GM23338 (cell line): Measurements from ENCODE around the gene KRTAP12-3. TPM values are rescaled to one million over a fixed set of nuclear protein-coding genes. Genes with fewer than 3 reads are reported as not detected.
"Not testable (repeated sequence)": the region's sequence is repeated elsewhere in the genome, so short reads cannot be mapped to it uniquely, and the experiment has no call there.

Source experiments
- ATAC-seq: fragments of 200-7000 bp; cut with Tn5 transposase; 3 replicates; pipeline ENCODE4 v1.9.1; 2020
- DNase-seq: peaks from one replicate; pipeline ENCODE4 v3.0.0-alpha.2; 2015; ENCODE audit warnings: low spot score
- H2AFZ ChIP-seq: fragments of 200-600 bp; sonication (generic); 2 replicates; pipeline ENCODE4 v1.8.0; 2016; ENCODE audit warnings: antibody characterized with exemption, mild to moderate bottlenecking, moderate library complexity
- H3F3A ChIP-seq: fragments of 200-600 bp; sonication (generic); replicated peaks from 2 replicates; pipeline ENCODE4 v1.8.0; 2017; ENCODE audit warnings: antibody characterized with exemption, mixed run types, low read depth
- H3K27ac ChIP-seq: fragments of 200-600 bp; sonication (generic); 2 replicates; pipeline ENCODE4 v1.6.1; 2016; ENCODE audit warnings: low read depth
- H3K27me3 ChIP-seq: fragments of 200-600 bp; sonication (generic); 2 replicates; pipeline ENCODE4 v1.8.0; 2016; ENCODE audit warnings: mild to moderate bottlenecking, mixed run types, moderate library complexity; ENCODE audit not compliant: insufficient read depth
- H3K36me3 ChIP-seq: fragments of 200-600 bp; sonication (generic); 2 replicates; pipeline ENCODE4 v1.8.0; 2016; ENCODE audit warnings: mild to moderate bottlenecking; ENCODE audit not compliant: insufficient read depth
- H3K4me1 ChIP-seq: fragments of 200-600 bp; sonication (generic); 2 replicates; pipeline ENCODE4 v1.8.0; 2016; ENCODE audit warnings: mild to moderate bottlenecking, moderate library complexity; ENCODE audit not compliant: insufficient read depth
- H3K4me2 ChIP-seq: fragments of 200-600 bp; sonication (generic); 2 replicates; pipeline ENCODE4 v1.7.1; 2017; ENCODE audit warnings: mixed run types
- H3K4me3 ChIP-seq: fragments of 200-600 bp; sonication (generic); 2 replicates; pipeline ENCODE4 v1.6.1; 2016; ENCODE audit warnings: mixed run types
- H3K79me2 ChIP-seq: fragments of 200-600 bp; sonication (generic); replicated peaks from 2 replicates; pipeline ENCODE4 v1.8.0; 2017; ENCODE audit warnings: mild to moderate bottlenecking; ENCODE audit not compliant: insufficient read depth
- H3K9me2 ChIP-seq: fragments of 200-600 bp; sonication (generic); 2 replicates; pipeline ENCODE4 v1.8.0; 2017; ENCODE audit not compliant: insufficient read depth
- H4K20me1 ChIP-seq: fragments of 200-600 bp; sonication (generic); replicated peaks from 2 replicates; pipeline ENCODE4 v1.8.0; 2017; ENCODE audit warnings: mild to moderate bottlenecking; ENCODE audit not compliant: insufficient read depth
- H3K27ac Mint-ChIP-seq: 2 replicates; pipeline ENCODE4 v1.8.0; 2020; ENCODE audit warnings: inconsistent platforms, mild to moderate bottlenecking, moderate library complexity, mixed read lengths
- H3K27me3 Mint-ChIP-seq: 3 replicates; pipeline ENCODE4 v1.8.0; 2022; ENCODE audit warnings: low read depth, mild to moderate bottlenecking, moderate library complexity, mixed read lengths, inconsistent platforms; ENCODE audit not compliant: insufficient read depth, poor library complexity
- H3K36me3 Mint-ChIP-seq: 3 replicates; pipeline ENCODE4 v1.8.0; 2021; ENCODE audit warnings: low read depth, mild to moderate bottlenecking, inconsistent platforms, moderate library complexity, mixed read lengths
- H3K4me1 Mint-ChIP-seq: 3 replicates; pipeline ENCODE4 v1.8.0; 2020; ENCODE audit warnings: mild to moderate bottlenecking, inconsistent platforms, mixed read lengths
- H3K4me3 Mint-ChIP-seq: 3 replicates; pipeline ENCODE4 v1.8.0; 2021; ENCODE audit warnings: moderate library complexity, mild to moderate bottlenecking, inconsistent platforms, mixed read lengths
- H3K9me3 Mint-ChIP-seq: 3 replicates; pipeline ENCODE4 v1.8.0; 2020; ENCODE audit warnings: moderate library complexity, mild to moderate bottlenecking, inconsistent platforms, mixed read lengths
- CREB1 ChIP-seq: fragments of 250-450 bp; sonication (Bioruptor Pico); IDR thresholded peaks from 2 replicates; pipeline ENCODE4 v1.5.0; 2020; ENCODE audit warnings: low read depth, mild to moderate bottlenecking, moderate library complexity
- EZH2 ChIP-seq: fragments of 200-600 bp; sonication (generic); IDR thresholded peaks from one replicate; pipeline ENCODE4 v1.8.0; 2017; ENCODE audit warnings: antibody characterized with exemption, mild to moderate bottlenecking, low read depth; ENCODE audit not compliant: unreplicated experiment
- EZH2phosphoT487 ChIP-seq: fragments of 200-600 bp; sonication (generic); IDR thresholded peaks from one replicate; pipeline ENCODE4 v1.8.1; 2018; ENCODE audit warnings: antibody characterized with exemption; ENCODE audit not compliant: unreplicated experiment
- JUNB ChIP-seq: IDR thresholded peaks from one replicate; pipeline ENCODE4 v1.6.1; 2016; ENCODE audit warnings: antibody characterized with exemption; ENCODE audit not compliant: unreplicated experiment
- NANOG ChIP-seq: IDR thresholded peaks from 2 replicates; pipeline ENCODE4 v1.6.1; 2016; ENCODE audit warnings: antibody characterized with exemption, borderline replicate concordance
- STAT1 ChIP-seq: IDR thresholded peaks from one replicate; pipeline ENCODE4 v1.6.1; 2016; ENCODE audit warnings: antibody characterized with exemption; ENCODE audit not compliant: unreplicated experiment
- ZNF114 ChIP-seq: fragments of 250-450 bp; sonication (Bioruptor Pico); IDR thresholded peaks from 2 replicates; pipeline ENCODE4 v1.5.0; 2020; ENCODE audit warnings: mild to moderate bottlenecking, moderate library complexity
- polyA plus RNA-seq: library from polyadenylated mRNA; unstranded; fragments of >200 nt; fragmentation: Nextera tagmentation; extraction: Ambion mirVana; gene quantifications from 2 replicates; pipeline ENCODE4 v1.2.1, GENCODE V29; 2016
- total RNA-seq: library from RNA; depleted of rRNA; stranded (reverse); fragments of >200 nt; shearing (Covaris generic); gene quantifications from 2 replicates; pipeline ENCODE4 v1.2.3, GENCODE V29; 2014
- TF ChIP-seq, protein P1 (sequence below): IDR thresholded peaks from 2 replicates; pipeline ENCODE4 v1.6.1; 2016; ENCODE audit warnings: antibody characterized with exemption
- TF ChIP-seq, protein P2 (sequence below): fragments of 250-450 bp; sonication (Bioruptor Pico); IDR thresholded peaks from 2 replicates; pipeline ENCODE4 v1.5.0; 2020; ENCODE audit warnings: mild to moderate bottlenecking, moderate library complexity
- TF ChIP-seq, protein P3 (sequence below), 2 experiments: fragments of 200-600 bp in 1 of 2; sonication (generic) in 1 of 2; conservative IDR thresholded peaks; 2 replicates each; pipeline versions ENCODE4 v1.5.1 to v1.6.1; 2016 to 2017; ENCODE audit warnings: antibody characterized with exemption in 2 of 2, low read depth in 2 of 2, mild to moderate bottlenecking in 2 of 2, moderate library complexity in 1 of 2

Gene KRTAP12-3
- total and polyA plus RNA-seq, 2 experiments from 2014 or later = not detected

DNA sequence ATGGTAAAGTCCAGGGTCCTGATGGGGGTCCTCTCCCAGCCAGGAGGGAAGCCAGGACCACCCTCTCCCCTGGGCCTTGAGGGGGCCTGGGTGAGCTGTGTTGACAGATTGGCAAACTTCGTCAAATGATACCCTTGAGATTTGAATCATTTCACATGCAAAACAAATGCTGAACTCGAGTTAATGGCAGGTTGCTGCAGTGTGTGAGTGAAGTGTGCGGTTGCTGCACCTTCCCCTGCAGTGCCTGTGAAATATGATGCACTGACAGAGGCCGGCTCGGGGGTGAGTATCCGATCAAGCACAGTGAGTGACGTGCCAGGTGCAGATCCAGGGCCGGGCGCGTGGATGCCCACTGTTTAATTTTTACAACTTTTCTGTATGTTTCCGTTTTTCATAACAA lies 29.9 kb downstream of the KRTAP12-3 start:
- no peaks in the 10 kb centered on the region for H3K36me3 ChIP-seq
- Mint-ChIP-seq H3K27ac (no peak overlapping the region), H3K36me3 (peaks cover 4% of the 10 kb centered on the region; the same call in 1 of the 3 replicates)

DNA sequence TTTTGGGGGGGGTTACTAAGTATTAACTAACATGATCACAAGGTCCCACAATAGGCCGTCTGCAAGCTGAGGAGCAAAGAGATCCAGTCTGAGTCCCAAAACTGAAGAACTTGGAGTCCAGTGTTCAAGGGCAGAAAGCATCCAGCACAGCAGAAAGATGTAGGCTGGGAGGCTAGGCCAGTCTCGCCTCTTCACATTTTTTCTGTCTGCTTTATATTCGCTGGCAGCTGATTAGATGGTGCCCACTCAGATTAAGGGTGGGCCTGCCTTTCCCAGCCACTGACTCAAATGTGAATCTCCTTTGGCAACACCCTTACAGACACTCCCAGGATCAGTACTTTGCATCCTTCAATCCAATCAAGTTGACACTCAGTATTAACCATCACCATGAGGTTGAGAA lies 32.0 kb downstream of the KRTAP12-3 start:
- not testable (repeated sequence) for DNase-seq
- Mint-ChIP-seq H3K4me1 (peaks cover 24% of the 10 kb centered on the region), H3K9me3 (peaks cover 17% of the 10 kb centered on the region; the same call in 2 of the 3 replicates)

More for the DNA sequence above, 29.9 kb downstream of the KRTAP12-3 start:
- no peak overlapping the region for H3K4me2 ChIP-seq
- no peaks in the 10 kb centered on the region for H3K9me2 ChIP-seq
- Mint-ChIP-seq H3K27me3 (peaks cover 16% of the 10 kb centered on the region), H3K9me3 (peaks cover 7% of the 10 kb centered on the region), H3K4me1 (peaks cover 24% of the 10 kb centered on the region), H3K4me3 (no peak overlapping the region)
- TF ChIP-seq, protein P1, sequence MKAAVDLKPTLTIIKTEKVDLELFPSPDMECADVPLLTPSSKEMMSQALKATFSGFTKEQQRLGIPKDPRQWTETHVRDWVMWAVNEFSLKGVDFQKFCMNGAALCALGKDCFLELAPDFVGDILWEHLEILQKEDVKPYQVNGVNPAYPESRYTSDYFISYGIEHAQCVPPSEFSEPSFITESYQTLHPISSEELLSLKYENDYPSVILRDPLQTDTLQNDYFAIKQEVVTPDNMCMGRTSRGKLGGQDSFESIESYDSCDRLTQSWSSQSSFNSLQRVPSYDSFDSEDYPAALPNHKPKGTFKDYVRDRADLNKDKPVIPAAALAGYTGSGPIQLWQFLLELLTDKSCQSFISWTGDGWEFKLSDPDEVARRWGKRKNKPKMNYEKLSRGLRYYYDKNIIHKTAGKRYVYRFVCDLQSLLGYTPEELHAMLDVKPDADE = no peak
- TF ChIP-seq EZH2phosphoT487 (no peak), CREB1 (CRISPR knock-in tag) (no peak), ZNF114 (CRISPR knock-in tag) (no peak), JUNB (no peak), STAT1 (no peak), NANOG (no peak), EZH2 (no peak)
- TF ChIP-seq, protein P2, sequence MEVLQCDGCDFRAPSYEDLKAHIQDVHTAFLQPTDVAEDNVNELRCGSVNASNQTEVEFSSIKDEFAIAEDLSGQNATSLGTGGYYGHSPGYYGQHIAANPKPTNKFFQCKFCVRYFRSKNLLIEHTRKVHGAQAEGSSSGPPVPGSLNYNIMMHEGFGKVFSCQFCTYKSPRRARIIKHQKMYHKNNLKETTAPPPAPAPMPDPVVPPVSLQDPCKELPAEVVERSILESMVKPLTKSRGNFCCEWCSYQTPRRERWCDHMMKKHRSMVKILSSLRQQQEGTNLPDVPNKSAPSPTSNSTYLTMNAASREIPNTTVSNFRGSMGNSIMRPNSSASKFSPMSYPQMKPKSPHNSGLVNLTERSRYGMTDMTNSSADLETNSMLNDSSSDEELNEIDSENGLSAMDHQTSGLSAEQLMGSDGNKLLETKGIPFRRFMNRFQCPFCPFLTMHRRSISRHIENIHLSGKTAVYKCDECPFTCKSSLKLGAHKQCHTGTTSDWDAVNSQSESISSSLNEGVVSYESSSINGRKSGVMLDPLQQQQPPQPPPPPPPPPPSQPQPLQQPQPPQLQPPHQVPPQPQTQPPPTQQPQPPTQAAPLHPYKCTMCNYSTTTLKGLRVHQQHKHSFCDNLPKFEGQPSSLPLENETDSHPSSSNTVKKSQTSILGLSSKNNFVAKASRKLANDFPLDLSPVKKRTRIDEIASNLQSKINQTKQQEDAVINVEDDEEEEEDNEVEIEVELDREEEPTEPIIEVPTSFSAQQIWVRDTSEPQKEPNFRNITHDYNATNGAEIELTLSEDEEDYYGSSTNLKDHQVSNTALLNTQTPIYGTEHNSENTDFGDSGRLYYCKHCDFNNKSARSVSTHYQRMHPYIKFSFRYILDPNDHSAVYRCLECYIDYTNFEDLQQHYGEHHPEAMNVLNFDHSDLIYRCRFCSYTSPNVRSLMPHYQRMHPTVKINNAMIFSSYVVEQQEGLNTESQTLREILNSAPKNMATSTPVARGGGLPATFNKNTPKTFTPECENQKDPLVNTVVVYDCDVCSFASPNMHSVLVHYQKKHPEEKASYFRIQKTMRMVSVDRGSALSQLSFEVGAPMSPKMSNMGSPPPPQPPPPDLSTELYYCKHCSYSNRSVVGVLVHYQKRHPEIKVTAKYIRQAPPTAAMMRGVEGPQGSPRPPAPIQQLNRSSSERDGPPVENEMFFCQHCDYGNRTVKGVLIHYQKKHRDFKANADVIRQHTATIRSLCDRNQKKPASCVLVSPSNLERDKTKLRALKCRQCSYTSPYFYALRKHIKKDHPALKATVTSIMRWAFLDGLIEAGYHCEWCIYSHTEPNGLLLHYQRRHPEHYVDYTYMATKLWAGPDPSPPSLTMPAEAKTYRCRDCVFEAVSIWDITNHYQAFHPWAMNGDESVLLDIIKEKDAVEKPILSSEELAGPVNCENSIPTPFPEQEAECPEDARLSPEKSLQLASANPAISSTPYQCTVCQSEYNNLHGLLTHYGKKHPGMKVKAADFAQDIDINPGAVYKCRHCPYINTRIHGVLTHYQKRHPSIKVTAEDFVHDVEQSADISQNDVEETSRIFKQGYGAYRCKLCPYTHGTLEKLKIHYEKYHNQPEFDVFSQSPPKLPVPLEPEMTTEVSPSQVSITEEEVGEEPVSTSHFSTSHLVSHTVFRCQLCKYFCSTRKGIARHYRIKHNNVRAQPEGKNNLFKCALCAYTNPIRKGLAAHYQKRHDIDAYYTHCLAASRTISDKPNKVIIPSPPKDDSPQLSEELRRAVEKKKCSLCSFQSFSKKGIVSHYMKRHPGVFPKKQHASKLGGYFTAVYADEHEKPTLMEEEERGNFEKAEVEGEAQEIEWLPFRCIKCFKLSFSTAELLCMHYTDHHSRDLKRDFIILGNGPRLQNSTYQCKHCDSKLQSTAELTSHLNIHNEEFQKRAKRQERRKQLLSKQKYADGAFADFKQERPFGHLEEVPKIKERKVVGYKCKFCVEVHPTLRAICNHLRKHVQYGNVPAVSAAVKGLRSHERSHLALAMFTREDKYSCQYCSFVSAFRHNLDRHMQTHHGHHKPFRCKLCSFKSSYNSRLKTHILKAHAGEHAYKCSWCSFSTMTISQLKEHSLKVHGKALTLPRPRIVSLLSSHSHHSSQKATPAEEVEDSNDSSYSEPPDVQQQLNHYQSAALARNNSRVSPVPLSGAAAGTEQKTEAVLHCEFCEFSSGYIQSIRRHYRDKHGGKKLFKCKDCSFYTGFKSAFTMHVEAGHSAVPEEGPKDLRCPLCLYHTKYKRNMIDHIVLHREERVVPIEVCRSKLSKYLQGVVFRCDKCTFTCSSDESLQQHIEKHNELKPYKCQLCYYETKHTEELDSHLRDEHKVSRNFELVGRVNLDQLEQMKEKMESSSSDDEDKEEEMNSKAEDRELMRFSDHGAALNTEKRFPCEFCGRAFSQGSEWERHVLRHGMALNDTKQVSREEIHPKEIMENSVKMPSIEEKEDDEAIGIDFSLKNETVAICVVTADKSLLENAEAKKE (CRISPR knock-in tag) = no peak
- TF ChIP-seq, protein P3, sequence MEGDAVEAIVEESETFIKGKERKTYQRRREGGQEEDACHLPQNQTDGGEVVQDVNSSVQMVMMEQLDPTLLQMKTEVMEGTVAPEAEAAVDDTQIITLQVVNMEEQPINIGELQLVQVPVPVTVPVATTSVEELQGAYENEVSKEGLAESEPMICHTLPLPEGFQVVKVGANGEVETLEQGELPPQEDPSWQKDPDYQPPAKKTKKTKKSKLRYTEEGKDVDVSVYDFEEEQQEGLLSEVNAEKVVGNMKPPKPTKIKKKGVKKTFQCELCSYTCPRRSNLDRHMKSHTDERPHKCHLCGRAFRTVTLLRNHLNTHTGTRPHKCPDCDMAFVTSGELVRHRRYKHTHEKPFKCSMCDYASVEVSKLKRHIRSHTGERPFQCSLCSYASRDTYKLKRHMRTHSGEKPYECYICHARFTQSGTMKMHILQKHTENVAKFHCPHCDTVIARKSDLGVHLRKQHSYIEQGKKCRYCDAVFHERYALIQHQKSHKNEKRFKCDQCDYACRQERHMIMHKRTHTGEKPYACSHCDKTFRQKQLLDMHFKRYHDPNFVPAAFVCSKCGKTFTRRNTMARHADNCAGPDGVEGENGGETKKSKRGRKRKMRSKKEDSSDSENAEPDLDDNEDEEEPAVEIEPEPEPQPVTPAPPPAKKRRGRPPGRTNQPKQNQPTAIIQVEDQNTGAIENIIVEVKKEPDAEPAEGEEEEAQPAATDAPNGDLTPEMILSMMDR (conservative IDR thresholded peaks at IDR 0.05; ENCODE audit: low read depth in 2 of 2) = no peak
- ATAC-seq (no peak), DNase-seq (no peak)
- H3F3A ChIP-seq = 0 out of 2 replicates have a peak, but pooled peaks cover 4% of the 10 kb centered on the region
- no peak overlapping the region for H3K27ac ChIP-seq
- peaks cover 6% of the 10 kb centered on the region for H3K4me1 ChIP-seq
- H4K20me1 ChIP-seq = no peaks in the 10 kb centered on the region
- H3K27me3 ChIP-seq = no peaks in the 10 kb centered on the region
- H3K4me3 ChIP-seq = no peak overlapping the region
- no peaks in the 10 kb centered on the region for H3K79me2 ChIP-seq
- no peak overlapping the region for H2AFZ ChIP-seq

More for the DNA sequence above, 32.0 kb downstream of the KRTAP12-3 start:
- H3K27ac Mint-ChIP-seq, ATAC-seq, H2AFZ ChIP-seq, H3K9me2 ChIP-seq, H3K36me3 ChIP-seq, H3K79me2 ChIP-seq, H4K20me1 ChIP-seq, H3K4me1 ChIP-seq, H3K27me3 ChIP-seq, H3K27ac ChIP-seq, H3K4me2 ChIP-seq, H3F3A ChIP-seq, H3K4me3 Mint-ChIP-seq, H3K4me3 ChIP-seq: not testable (repeated sequence)
- Mint-ChIP-seq H3K36me3 (peaks cover 17% of the 10 kb centered on the region; the same call in 1 of the 3 replicates), H3K27me3 (peaks cover 13% of the 10 kb centered on the region)
